ENCODE measurements around the gene ELOVL1.

GRCh38 chr1:43315481-43315880 lies 52.3 kb downstream of the ELOVL1 start:
- TF ChIP-seq EZH2 (IDR thresholded peaks at IDR 0.05; ENCODE audit: low read length) = no peak
- no peak for TF ChIP-seq CTCF (optimal IDR thresholded peaks at IDR 0.05 in 1 of 3, IDR thresholded peaks at IDR 0.05 in 1 of 3, conservative IDR thresholded peaks at IDR 0.05 in 1 of 3; ENCODE audit: extremely low read depth in 1 of 3, insufficient read depth in 2 of 3, low read length in 3 of 3)

Data from keratinocyte (primary cell).